ENCODE measurements around the gene IRGC. TPM values are rescaled to one million over a fixed set of nuclear protein-coding genes. Genes with fewer than 3 reads are reported as not detected.

The IRGC gene
- total RNA-seq, 6 donors from 2014 or later, result not detected

DNA sequence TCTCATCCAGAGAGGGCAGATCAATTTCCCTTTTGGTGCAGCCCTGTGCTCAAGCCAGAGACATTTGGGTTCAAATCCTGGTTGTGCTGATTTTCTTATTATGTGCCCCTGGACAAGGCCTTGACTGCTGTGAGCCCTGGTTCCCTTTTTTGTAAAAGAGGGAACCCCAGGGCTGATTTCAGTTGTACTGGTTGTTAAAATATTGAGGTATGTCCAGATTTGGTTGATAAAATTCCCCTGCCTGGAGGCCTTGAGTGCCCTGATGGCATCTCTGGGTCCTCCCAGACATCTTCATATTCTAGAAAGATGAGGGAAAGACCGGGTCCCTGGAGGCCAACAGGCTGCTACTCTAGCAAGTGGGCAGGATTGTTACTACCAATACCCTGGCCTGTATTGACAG is 31.6 kb upstream of the IRGC start:
- no peaks in the 10 kb centered on the region for H3K27me3 ChIP-seq
- ATAC-seq (ENCODE audit: low FRiP score in 2 of 2) (no peak), DNase-seq (no peak)
- 63 to 94% methylated on average over 1 of the region's 1 CpG for WGBS, 2 donors
- no peaks in the 10 kb centered on the region for H3K9me3 ChIP-seq
- H3K4me1 ChIP-seq, result no peaks in the 10 kb centered on the region
- H3K4me3 ChIP-seq, result no peak overlapping the region
- H3K27ac ChIP-seq, result peak overlapping the region in 2 of 4 donors; percentile 35 to 37
- TF ChIP-seq POLR2AphosphoS5 (IDR thresholded peaks at IDR 0.05) (no peak), POLR2A (IDR thresholded peaks at IDR 0.05) (no peak), CTCF (IDR thresholded peaks at IDR 0.05) (no peak), EP300 (IDR thresholded peaks at IDR 0.05) (no peak)
- no peaks in the 10 kb centered on the region for H3K36me3 ChIP-seq

- 36% methylated on average over 1 of the region's 1 CpG; no CpG with 5 or more reads in 1 of the 2 donors for WGBS, 2 donors
- Histone ChIP-seq H3K4me3 (no peak overlapping the region), H3K4me1 (no peaks in the 10 kb centered on the region), H3K27ac (peak overlapping the region in 1 of 4 donors; percentile 65), H3K36me3 (no peaks in the 10 kb centered on the region), H3K27me3 (no peaks in the 10 kb centered on the region), H3K9me3 (peaks cover 0 to 21% (median 16%) of the 10 kb centered on the region in 4 donors)
- TF ChIP-seq POLR2AphosphoS5 (IDR thresholded peaks at IDR 0.05), result no peak
- TF ChIP-seq CTCF (IDR thresholded peaks at IDR 0.05), result no peak
- TF ChIP-seq EP300 (IDR thresholded peaks at IDR 0.05), result no peak
- no peak for TF ChIP-seq POLR2A (IDR thresholded peaks at IDR 0.05)
- ATAC-seq (ENCODE audit: low FRiP score in 2 of 2) (peak in 1 of 2 donors; percentile 38), DNase-seq (no peak)
These were observed 28.2 kb upstream of the IRGC start for GRCh38 chr19:43687660-43687997.

DNA sequence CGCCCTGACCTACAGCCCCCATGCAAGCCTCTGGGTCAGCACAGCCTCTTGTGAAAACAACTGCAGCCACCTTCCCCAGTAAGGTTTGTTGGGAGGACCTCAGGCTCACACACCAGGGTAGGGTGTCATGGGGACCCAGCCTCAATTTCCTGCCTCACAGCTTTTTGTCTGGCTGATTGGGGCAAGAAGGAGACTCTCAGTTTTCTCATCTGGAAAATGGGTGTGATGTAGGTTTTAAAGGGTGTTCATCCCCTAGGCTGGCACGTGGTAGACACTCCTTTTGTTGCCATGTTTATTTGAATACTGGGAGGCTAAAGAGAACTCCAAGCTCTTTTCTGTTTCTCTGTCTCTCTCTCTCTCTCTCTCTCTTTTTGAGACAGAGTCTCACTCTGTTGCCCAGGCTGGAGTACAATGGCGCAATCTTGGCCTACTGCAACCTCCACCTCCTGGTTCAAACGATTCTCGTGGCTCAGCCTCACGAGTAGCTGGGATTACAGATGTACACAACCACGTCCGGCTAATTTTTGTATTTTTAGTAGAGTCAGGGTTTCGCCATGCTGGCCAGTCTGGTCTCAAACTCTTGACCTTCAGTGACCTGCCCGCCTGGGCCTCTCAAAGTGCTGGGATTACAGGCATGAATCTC is 27.7 kb upstream of the IRGC start:
- Histone ChIP-seq H3K4me1 (no peaks in the 10 kb centered on the region), H3K27me3 (no peaks in the 10 kb centered on the region), H3K36me3 (no peaks in the 10 kb centered on the region), H3K27ac (peak overlapping the region in 1 of 4 donors; percentile 65), H3K9me3 (peaks cover 0 to 21% (median 16%) of the 10 kb centered on the region in 4 donors), H3K4me3 (no peak overlapping the region)
- TF ChIP-seq POLR2A (IDR thresholded peaks at IDR 0.05) (peak in 1 of 4 donors; percentile 28), POLR2AphosphoS5 (IDR thresholded peaks at IDR 0.05) (no peak)
- DNase-seq (peak in 1 of 2 donors; percentile 55), ATAC-seq (ENCODE audit: low FRiP score in 2 of 2) (no peak)
- 64 to 77% methylated on average over 10 of the region's 10 CpGs for WGBS, 2 donors

DNA sequence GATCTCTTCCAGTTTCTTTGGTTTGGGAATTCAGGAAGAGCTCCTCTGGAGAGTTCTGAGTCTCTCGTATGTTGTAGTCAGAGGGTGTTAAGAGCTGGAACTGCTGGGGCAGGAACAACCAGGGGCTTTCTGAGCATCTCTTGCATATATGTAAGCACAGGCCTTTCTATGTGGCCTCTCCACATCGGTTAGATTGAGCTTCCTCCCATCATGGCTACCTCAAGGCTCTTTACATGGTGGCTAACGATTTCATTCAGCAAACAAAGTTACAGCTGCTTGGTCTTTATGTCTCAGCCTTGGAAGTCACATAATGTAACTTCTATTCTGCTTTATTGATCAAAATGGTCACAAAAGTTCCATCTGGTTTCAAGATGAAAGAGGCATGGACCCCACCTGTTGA is 25.4 kb upstream of the IRGC start:
- Histone ChIP-seq H3K36me3 (no peaks in the 10 kb centered on the region), H3K4me3 (no peak overlapping the region), H3K4me1 (no peaks in the 10 kb centered on the region), H3K9me3 (peaks cover 0 to 21% (median 16%) of the 10 kb centered on the region in 4 donors), H3K27ac (no peak overlapping the region), H3K27me3 (no peaks in the 10 kb centered on the region)
- DNase-seq, result no peak
- TF ChIP-seq CTCF (IDR thresholded peaks at IDR 0.05) (no peak), EP300 (IDR thresholded peaks at IDR 0.05) (no peak), POLR2AphosphoS5 (IDR thresholded peaks at IDR 0.05) (no peak), POLR2A (IDR thresholded peaks at IDR 0.05) (no peak)
- no peak for ATAC-seq (ENCODE audit: low FRiP score in 2 of 2)
- 56 to 67% methylated on average over 3 of the region's 3 CpGs for WGBS, 2 donors

DNA sequence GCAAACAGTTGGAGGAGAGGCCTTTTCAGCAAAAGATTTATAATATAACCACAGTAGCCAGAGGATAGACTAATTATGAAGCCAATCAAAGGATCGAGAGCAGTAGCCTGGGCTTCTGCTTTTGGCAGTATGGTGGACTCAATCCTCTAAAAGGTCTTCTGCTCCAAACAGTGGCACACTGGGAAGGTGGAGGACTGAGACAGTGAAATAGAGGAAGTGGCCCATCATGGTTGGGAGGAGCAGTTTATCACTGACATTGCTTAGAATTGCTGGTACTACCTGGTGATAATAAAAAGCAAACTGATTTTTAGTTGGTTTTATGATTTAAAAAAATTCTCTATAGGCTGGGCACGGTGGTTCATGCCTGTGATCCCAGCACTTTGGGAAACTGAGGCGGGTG is 25.0 kb upstream of the IRGC start:
- H3K27ac ChIP-seq, result no peak overlapping the region
- no peak for ATAC-seq (ENCODE audit: low FRiP score in 2 of 2)
- DNase-seq, result no peak
- H3K27me3 ChIP-seq, result no peaks in the 10 kb centered on the region
- H3K4me1 ChIP-seq, result no peaks in the 10 kb centered on the region
- H3K4me3 ChIP-seq, result no peak overlapping the region
- H3K9me3 ChIP-seq, result peaks cover 0 to 22% (median 17%) of the 10 kb centered on the region in 4 donors
- no peaks in the 10 kb centered on the region for H3K36me3 ChIP-seq
- TF ChIP-seq EP300 (IDR thresholded peaks at IDR 0.05), result no peak
- TF ChIP-seq CTCF (IDR thresholded peaks at IDR 0.05), result no peak
- no peak for TF ChIP-seq POLR2A (IDR thresholded peaks at IDR 0.05)
- no peak for TF ChIP-seq POLR2AphosphoS5 (IDR thresholded peaks at IDR 0.05)
- 96 to 99% methylated on average over 3 of the region's 3 CpGs for WGBS, 2 donors

Data from upper lobe of left lung (tissue), 6 donors.